C4-2B (cell line): Measurements from ENCODE around the gene SGPL1.

Source experiments
- H3K27ac ChIP-seq: fragments of 450-650 bp; 2 replicates; pipeline ENCODE4 v1.5.1; 2017
- ZFX ChIP-seq: fragments of 450-650 bp; IDR thresholded peaks from 2 replicates; pipeline ENCODE4 v1.6.1; 2017
- TF ChIP-seq, protein P1 (sequence below): fragments of 450-650 bp; conservative IDR thresholded peaks from 2 replicates; pipeline ENCODE4 v1.5.1; 2017; ENCODE audit warnings: mild to moderate bottlenecking

SGPL1 gene

DNA sequence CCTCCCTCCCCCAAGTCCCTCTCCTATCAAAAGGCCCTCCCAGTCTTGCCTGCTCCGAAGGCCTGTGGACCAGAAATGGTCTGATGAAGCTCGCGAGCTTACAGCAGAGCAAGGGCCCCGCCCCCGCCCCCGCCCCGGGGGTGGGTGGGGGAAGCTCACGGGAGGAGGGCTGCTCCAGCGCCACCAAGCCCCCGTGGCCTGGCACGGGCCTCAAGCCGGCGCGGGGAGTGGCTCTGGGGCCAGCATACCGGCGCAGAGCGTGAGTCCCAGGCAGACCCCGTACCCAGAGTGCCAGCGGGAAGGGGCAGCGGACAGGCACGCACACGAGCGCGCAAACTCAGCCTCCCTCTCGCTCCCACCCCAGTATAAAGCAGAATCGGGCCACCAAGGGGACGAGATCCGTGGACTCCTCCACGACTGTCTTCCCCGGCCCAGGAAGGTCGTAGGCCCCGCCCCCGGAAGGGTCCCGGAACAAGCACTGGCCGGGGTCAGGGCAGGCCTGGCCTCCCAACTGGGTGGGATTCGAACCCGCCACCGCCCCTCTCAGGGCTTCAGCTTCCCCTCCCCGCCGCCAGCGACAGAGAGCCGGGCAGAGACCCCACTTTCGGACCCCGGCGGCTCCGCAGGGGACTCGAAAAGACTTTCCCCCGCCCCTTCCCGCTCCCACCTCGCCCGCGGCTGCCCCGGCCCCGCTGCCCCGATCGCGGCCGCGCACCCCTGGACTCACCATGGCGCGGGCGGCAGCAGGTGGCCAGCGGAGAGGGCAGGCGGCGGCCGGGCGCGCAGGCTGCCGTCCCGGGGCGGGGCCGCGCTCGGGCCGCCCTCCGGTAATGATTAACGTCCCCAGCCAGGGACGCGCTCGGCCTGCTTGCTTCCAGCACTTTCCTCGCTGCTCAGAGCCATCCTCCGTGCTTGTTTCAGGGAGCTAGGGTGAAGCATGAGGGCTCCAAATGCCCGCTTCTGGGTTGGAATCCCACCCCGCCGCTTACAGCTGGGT is 72.4 kb downstream of the SGPL1 start, which contains the start of gene PCBD1:
Gene PCBD1 (minus strand): TSS at position 762 of the 997 bp plus-strand sequence. CDS start 32 bp downstream, at position 730.
- TF ChIP-seq ZFX = peak; percentile 77
- TF ChIP-seq, protein P1, sequence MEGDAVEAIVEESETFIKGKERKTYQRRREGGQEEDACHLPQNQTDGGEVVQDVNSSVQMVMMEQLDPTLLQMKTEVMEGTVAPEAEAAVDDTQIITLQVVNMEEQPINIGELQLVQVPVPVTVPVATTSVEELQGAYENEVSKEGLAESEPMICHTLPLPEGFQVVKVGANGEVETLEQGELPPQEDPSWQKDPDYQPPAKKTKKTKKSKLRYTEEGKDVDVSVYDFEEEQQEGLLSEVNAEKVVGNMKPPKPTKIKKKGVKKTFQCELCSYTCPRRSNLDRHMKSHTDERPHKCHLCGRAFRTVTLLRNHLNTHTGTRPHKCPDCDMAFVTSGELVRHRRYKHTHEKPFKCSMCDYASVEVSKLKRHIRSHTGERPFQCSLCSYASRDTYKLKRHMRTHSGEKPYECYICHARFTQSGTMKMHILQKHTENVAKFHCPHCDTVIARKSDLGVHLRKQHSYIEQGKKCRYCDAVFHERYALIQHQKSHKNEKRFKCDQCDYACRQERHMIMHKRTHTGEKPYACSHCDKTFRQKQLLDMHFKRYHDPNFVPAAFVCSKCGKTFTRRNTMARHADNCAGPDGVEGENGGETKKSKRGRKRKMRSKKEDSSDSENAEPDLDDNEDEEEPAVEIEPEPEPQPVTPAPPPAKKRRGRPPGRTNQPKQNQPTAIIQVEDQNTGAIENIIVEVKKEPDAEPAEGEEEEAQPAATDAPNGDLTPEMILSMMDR = no peak; the same call in 1 of the 2 replicates

DNA sequence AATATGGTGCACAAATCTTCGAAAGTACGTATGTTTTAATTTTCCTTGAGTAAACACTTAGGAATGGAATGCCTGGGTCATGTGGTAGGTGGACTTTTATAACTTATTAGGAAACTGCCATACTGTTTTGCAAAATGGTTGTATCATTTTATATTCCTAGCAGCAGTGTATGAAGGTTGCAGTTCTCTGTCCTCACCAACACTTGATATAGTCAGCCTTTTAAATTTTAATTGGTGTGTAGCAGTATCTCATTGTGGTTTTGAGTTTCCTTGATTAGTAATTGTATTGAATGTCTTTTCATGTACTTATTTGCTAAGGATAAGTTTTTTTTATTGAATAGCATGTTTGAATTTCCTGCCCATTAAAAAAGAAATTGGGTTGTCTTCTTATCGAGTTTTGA is 73.5 kb downstream of the SGPL1 start:
- H3K27ac ChIP-seq = no peak overlapping the region
- TF ChIP-seq, protein P1 = no peak

More for the DNA sequence above, 72.4 kb downstream of the SGPL1 start, which contains the start of gene PCBD1:
- peak within 1 kb of the TSS; percentile 95 for H3K27ac ChIP-seq

DNA sequence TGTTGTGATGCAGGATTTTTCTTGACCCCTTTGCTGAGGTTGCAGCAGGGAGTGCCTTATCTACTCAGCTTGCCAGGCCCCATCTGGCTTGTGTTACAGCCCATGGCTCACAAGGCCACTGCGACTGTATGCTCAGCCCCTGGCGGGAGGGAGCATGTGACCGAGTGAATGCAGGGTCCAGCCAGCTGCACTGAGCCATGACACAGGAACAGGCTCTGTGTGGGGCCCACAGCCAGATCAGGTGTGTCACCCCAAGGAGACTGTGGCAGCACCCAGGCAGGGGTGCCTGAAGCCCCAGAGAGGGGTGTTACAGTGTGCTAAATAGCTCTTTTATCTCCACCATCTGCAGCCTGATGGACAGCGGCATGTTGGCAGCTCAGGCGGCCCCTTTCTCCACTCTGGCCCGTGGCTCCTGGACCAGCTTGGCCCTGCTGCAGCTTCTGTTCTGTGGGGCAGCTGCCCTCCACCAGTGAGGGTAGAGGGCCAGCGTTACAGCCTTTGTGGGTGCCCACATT is 75.2 kb downstream of the SGPL1 start:
- no peak overlapping the region for H3K27ac ChIP-seq

DNA sequence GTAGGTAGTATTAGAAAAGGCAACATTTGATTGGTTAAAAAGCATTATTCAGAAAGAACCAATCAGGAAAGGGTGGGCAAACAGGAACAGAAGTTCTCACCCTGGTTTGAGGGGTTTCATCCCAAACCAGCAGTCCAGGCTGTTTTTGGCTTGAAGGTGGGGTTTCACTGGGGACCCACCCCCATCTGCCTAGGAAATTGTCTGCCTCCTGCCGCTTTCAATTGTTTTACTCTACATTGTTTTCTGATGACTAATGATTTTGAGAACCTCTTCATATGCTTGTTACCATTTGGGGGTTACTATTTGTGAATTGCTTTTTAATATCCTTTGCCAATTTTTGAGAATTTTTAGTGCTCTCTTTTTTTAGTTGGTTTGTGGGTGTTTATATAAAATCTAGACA is 75.9 kb downstream of the SGPL1 start:
- TF ChIP-seq, protein P1 = no peak
- TF ChIP-seq ZFX = no peak
- no peak overlapping the region for H3K27ac ChIP-seq

More for the DNA sequence above, 75.2 kb downstream of the SGPL1 start:
- TF ChIP-seq ZFX = no peak
- TF ChIP-seq, protein P1 = no peak

DNA sequence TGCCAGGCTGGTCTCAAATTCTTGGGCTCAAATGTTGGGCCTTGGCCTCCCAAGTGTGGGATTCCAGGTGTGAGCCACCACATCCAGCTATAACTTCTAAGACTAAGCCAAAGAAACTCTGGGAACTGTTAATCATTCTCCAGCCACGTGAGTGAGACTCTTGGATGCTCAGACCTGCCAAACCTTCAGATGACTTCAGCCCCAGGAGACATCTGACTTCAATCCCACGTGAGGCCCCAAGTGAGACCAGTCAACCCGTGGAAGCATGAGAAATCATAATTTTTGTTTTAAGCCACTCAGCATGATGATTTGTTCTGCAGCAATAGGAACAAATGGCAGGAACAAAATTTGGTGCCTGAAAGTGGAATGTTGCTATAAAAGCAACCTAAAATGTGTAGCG is 76.9 kb downstream of the SGPL1 start:
- TF ChIP-seq ZFX = no peak
- TF ChIP-seq, protein P1 = no peak
- H3K27ac ChIP-seq = no peak overlapping the region

DNA sequence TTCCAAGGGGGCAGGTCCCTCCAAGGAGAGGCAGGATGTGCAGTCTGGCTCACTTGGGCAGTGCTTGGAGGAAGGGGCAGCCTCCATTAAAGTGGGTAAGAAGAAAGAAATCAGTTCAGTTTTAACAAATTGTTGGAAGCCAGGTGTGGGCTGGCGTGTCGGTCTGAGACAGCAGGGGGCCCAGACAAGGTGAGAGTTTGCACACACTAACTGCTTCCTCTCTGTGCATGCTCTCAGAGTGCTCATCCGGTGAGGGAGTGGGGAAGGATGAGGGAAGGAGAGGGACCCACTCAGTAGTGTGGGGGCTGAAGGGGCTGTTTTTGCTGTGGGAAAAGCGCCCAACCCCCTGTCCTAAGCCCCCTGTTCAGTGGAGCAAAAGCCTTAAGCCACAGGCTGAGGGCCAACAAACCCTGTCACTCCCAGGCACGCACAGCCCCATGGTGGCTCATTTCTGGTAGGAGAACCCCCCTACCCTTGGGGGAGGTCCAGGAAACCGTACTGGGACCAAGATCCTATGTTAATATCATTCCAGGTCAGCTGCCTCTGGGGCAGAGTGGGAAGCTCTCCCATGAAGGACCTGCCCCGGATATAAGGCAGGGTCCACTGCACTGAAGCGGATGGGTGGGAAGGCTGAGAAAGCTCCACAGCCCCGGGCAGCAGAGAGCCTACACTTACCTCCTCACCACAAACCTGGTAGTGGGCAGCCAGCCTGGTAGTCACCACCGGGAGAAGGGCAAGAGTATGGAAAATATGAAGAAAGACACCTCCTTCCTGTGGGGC is 77.7 kb downstream of the SGPL1 start:
- no peak overlapping the region for H3K27ac ChIP-seq
- TF ChIP-seq, protein P1 = no peak
- no peak for TF ChIP-seq ZFX
